ENCODE measurements around the gene PPEF1.

PPEF1 gene

DNA sequence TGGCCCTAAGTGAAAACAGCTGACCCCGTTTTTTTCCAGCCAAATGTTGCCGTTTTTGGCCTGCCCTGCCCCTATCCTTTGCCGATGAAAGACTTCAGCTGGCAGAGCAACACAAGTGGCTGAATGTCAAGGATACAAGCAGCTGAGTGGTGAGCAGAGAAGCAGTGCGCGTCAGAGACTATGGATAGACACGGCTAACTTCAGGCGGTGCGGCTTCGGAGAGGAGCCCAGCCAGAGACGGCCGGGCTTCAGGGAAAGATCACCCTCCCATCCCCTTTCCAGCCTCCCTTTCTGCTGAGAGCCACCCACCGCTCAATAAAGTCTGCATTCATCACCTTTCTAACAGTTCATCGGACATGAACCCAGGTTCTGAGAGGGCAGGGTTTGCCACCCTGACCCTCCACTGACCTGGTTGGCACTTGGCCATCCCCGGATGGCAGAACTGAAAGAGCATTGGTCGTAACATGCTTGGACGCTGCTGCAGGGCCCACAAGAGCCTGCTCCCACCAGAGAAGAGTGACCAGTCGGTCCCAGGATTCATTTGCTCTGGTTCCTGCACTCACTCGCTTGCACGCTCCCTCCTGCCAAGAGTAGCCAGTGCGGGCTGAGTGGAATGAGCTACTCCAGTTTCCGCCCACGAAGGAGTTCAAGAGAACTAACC lies 125.8 kb downstream of the PPEF1 start:
- TF ChIP-seq CREB1 (IDR thresholded peaks at IDR 0.05; ENCODE audit: low read depth) (no peak), RAD21 (IDR thresholded peaks at IDR 0.05; ENCODE audit: low read depth) (no peak), TAF1 (IDR thresholded peaks at IDR 0.05; ENCODE audit: low read depth) (no peak), NFIC (IDR thresholded peaks at IDR 0.05) (no peak), TCF12 (IDR thresholded peaks at IDR 0.05; ENCODE audit: low read depth) (no peak), FOXM1 (IDR thresholded peaks at IDR 0.05; ENCODE audit: borderline replicate concordance, low read depth) (no peak)
- TF ChIP-seq, protein P1, sequence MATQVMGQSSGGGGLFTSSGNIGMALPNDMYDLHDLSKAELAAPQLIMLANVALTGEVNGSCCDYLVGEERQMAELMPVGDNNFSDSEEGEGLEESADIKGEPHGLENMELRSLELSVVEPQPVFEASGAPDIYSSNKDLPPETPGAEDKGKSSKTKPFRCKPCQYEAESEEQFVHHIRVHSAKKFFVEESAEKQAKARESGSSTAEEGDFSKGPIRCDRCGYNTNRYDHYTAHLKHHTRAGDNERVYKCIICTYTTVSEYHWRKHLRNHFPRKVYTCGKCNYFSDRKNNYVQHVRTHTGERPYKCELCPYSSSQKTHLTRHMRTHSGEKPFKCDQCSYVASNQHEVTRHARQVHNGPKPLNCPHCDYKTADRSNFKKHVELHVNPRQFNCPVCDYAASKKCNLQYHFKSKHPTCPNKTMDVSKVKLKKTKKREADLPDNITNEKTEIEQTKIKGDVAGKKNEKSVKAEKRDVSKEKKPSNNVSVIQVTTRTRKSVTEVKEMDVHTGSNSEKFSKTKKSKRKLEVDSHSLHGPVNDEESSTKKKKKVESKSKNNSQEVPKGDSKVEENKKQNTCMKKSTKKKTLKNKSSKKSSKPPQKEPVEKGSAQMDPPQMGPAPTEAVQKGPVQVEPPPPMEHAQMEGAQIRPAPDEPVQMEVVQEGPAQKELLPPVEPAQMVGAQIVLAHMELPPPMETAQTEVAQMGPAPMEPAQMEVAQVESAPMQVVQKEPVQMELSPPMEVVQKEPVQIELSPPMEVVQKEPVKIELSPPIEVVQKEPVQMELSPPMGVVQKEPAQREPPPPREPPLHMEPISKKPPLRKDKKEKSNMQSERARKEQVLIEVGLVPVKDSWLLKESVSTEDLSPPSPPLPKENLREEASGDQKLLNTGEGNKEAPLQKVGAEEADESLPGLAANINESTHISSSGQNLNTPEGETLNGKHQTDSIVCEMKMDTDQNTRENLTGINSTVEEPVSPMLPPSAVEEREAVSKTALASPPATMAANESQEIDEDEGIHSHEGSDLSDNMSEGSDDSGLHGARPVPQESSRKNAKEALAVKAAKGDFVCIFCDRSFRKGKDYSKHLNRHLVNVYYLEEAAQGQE (IDR thresholded peaks at IDR 0.05; ENCODE audit: low read depth), result no peak

DNA sequence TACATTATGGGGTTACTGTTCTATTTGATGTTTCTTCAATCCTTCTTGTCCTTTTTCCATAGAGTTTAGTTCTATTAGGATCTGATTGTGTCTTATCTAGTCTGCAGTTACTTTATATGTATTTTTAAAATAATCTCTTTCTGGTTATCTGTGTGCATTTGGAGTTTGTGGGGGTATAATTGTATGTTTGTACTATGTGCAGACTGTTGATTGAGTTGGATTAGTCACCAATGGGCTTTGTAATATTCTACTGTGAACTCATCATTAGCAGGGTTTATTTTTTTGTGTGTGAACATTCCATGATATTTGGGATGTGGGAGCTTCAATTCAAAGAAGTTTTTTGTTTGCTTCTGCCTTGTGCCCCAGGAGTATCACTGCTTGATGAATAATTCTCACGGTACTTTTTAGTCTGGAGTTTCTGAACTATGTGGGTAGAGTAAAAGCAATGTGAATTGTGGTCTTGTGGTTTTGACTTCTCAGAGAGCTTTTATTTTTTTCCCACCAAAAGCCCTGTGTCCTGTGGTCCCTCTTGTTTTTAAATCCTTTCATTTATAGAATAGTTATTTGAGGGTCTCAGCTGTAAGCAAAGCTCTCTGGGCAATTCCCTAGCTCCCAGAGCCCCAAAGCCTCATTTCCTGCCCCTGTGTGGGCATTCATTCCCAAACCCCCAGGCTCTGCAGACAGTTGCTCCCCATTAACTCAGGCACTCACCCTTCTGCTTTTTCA lies 148.6 kb downstream of the PPEF1 start:
- TF ChIP-seq CREB1 (IDR thresholded peaks at IDR 0.05; ENCODE audit: low read depth), result no peak
- TF ChIP-seq, protein P2, sequence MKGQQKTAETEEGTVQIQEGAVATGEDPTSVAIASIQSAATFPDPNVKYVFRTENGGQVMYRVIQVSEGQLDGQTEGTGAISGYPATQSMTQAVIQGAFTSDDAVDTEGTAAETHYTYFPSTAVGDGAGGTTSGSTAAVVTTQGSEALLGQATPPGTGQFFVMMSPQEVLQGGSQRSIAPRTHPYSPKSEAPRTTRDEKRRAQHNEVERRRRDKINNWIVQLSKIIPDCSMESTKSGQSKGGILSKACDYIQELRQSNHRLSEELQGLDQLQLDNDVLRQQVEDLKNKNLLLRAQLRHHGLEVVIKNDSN (IDR thresholded peaks at IDR 0.05), result no peak
- TF ChIP-seq FOXM1 (IDR thresholded peaks at IDR 0.05; ENCODE audit: borderline replicate concordance, low read depth), result no peak

DNA sequence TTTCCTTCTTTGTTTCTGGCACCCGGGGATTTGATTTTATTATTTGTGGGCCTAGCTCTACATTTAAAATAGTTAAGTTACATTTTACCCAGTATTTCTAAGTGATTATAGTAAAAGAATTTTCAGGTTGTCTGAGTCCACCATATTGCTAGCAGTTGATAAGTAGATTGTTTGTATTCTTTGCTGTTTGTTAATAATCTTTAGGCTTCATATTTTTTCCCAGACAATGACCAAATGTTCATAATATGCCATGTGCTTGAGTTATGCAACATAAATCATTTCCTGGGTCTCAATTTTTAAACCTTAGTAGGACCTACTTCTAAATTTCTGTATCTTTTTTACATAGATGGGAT lies 149.2 kb downstream of the PPEF1 start:
- no peak for TF ChIP-seq CEBPB (IDR thresholded peaks at IDR 0.05)
- TF ChIP-seq FOXM1 (IDR thresholded peaks at IDR 0.05; ENCODE audit: borderline replicate concordance, low read depth), result no peak
- no peak for TF ChIP-seq CREB1 (IDR thresholded peaks at IDR 0.05; ENCODE audit: low read depth)
- TF ChIP-seq ZBTB7A (IDR thresholded peaks at IDR 0.05; ENCODE audit: low read depth), result no peak
- TF ChIP-seq RAD21 (IDR thresholded peaks at IDR 0.05; ENCODE audit: low read depth), result no peak
- no peak for TF ChIP-seq NFIC (IDR thresholded peaks at IDR 0.05)
- no peak for TF ChIP-seq TEAD4 (IDR thresholded peaks at IDR 0.05)

DNA sequence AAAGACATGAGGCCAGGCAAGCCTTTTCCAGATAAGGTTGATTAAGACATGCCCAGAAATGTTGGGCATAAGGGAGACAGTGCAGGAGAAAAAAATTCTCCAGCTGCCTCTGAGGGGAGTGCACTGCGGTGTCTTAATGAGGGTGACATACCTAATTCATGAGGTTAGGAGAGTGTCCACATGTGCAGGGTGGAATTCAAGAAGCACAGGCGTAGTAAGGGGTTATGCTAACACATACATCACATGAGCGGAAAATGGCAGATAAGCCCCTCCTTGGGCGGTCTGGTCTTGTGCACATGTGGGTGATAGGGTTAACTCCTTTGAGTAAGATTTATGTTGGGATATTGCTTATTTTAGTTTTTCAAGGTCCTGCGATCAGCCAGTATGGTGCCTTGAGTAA lies 154.1 kb downstream of the PPEF1 start:
- TF ChIP-seq, protein P1 (IDR thresholded peaks at IDR 0.05; ENCODE audit: low read depth), result no peak
- TF ChIP-seq CEBPB (IDR thresholded peaks at IDR 0.05), result no peak
- TF ChIP-seq, protein P3, sequence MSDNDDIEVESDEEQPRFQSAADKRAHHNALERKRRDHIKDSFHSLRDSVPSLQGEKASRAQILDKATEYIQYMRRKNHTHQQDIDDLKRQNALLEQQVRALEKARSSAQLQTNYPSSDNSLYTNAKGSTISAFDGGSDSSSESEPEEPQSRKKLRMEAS (IDR thresholded peaks at IDR 0.05), result no peak
- no peak for TF ChIP-seq TCF12 (IDR thresholded peaks at IDR 0.05; ENCODE audit: low read depth)
- no peak for TF ChIP-seq YY1 (IDR thresholded peaks at IDR 0.05; ENCODE audit: low read depth)
- no peak for TF ChIP-seq RAD21 (IDR thresholded peaks at IDR 0.05; ENCODE audit: low read depth)
- TF ChIP-seq NFIC (IDR thresholded peaks at IDR 0.05), result no peak
- TF ChIP-seq TAF1 (IDR thresholded peaks at IDR 0.05; ENCODE audit: low read depth), result no peak
- TF ChIP-seq, protein P2 (IDR thresholded peaks at IDR 0.05), result no peak
- no peak for TF ChIP-seq TEAD4 (IDR thresholded peaks at IDR 0.05)
- TF ChIP-seq EGR1 (IDR thresholded peaks at IDR 0.05), result no peak
- no peak for TF ChIP-seq EP300 (IDR thresholded peaks at IDR 0.05; ENCODE audit: borderline replicate concordance)

DNA sequence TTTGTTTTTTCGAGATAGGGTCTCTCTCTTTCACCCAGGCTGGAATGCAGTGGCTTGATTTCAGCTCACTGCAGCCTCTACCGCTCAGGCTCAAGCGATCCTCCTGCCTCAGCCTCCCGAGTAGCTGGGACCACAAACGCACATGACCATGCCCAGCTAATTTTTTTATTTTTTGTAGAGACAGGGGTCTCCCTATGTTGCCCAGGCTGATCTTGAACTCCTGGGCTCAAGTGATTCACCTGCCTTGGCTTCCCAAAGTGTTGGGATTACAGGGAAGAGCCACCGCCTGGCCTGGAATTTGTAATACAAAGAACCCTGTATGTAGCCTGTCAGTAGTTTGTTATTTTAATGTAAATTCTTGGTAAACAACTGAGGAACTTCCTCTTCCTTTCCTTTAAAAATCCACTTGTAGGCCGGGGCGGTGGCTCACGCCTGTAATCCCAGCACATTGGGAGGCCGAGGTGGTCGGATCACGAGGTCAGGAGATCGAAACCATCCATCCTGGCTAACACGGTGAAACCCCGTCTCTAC lies 157.0 kb downstream of the PPEF1 start:
- TF ChIP-seq EGR1 (IDR thresholded peaks at IDR 0.05), result no peak
- TF ChIP-seq, protein P1 (IDR thresholded peaks at IDR 0.05; ENCODE audit: low read depth), result no peak
- TF ChIP-seq TCF12 (IDR thresholded peaks at IDR 0.05; ENCODE audit: low read depth), result no peak
- no peak for TF ChIP-seq RAD21 (IDR thresholded peaks at IDR 0.05; ENCODE audit: low read depth)
- no peak for TF ChIP-seq EP300 (IDR thresholded peaks at IDR 0.05; ENCODE audit: borderline replicate concordance)
- no peak for TF ChIP-seq TEAD4 (IDR thresholded peaks at IDR 0.05)
- TF ChIP-seq CREB1 (IDR thresholded peaks at IDR 0.05; ENCODE audit: low read depth), result no peak
- no peak for TF ChIP-seq CEBPB (IDR thresholded peaks at IDR 0.05)
- TF ChIP-seq NFIC (IDR thresholded peaks at IDR 0.05), result no peak
- no peak for TF ChIP-seq FOXM1 (IDR thresholded peaks at IDR 0.05; ENCODE audit: borderline replicate concordance, low read depth)
- TF ChIP-seq, protein P3 (IDR thresholded peaks at IDR 0.05), result no peak
- no peak for TF ChIP-seq YY1 (IDR thresholded peaks at IDR 0.05; ENCODE audit: low read depth)
- no peak for TF ChIP-seq ZBTB7A (IDR thresholded peaks at IDR 0.05; ENCODE audit: low read depth)
- TF ChIP-seq TAF1 (IDR thresholded peaks at IDR 0.05; ENCODE audit: low read depth), result no peak
- TF ChIP-seq, protein P2 (IDR thresholded peaks at IDR 0.05), result no peak

Measured in Ishikawa (cell line).